Measurements from ENCODE around the gene GRK7. TPM values are rescaled to one million over a fixed set of nuclear protein-coding genes. Genes with fewer than 3 reads are reported as not detected.
"Not testable (repeated sequence)": the region's sequence is repeated elsewhere in the genome, so short reads cannot be mapped to it uniquely, and the experiment has no call there.

GRK7 gene
- total and polyA plus RNA-seq, 8 donors = 0.05 to 0.37 (median 0.29) TPM; not detected in 5

- Histone ChIP-seq H3K4me3 (no peak overlapping the region), H3K9me3 (no peaks in the 10 kb centered on the region), H3K4me1 (no peaks in the 10 kb centered on the region), H3K36me3 (peaks cover 0 to 30% (median 28%) of the 10 kb centered on the region in 4 donors), H3K27ac (no peak overlapping the region), H3K27me3 (no peaks in the 10 kb centered on the region)
- intact Hi-C loops (cut with DNase I; ENCODE audit: low total_unique reads) = no loop called here
- no peak for DNase-seq
- TF ChIP-seq POLR2A (IDR thresholded peaks at IDR 0.05) = no peak
- no peak for TF ChIP-seq POLR2AphosphoS5 (IDR thresholded peaks at IDR 0.05)
- TF ChIP-seq, protein P1, sequence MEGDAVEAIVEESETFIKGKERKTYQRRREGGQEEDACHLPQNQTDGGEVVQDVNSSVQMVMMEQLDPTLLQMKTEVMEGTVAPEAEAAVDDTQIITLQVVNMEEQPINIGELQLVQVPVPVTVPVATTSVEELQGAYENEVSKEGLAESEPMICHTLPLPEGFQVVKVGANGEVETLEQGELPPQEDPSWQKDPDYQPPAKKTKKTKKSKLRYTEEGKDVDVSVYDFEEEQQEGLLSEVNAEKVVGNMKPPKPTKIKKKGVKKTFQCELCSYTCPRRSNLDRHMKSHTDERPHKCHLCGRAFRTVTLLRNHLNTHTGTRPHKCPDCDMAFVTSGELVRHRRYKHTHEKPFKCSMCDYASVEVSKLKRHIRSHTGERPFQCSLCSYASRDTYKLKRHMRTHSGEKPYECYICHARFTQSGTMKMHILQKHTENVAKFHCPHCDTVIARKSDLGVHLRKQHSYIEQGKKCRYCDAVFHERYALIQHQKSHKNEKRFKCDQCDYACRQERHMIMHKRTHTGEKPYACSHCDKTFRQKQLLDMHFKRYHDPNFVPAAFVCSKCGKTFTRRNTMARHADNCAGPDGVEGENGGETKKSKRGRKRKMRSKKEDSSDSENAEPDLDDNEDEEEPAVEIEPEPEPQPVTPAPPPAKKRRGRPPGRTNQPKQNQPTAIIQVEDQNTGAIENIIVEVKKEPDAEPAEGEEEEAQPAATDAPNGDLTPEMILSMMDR (IDR thresholded peaks at IDR 0.05) = no peak
- TF ChIP-seq EP300 (IDR thresholded peaks at IDR 0.05) = no peak
- 69 to 89% (median 75%) methylated on average over 1 of the region's 1 CpG for WGBS, 5 donors
These were observed 9.2 kb upstream of the GRK7 start for GRCh38 chr3:141754032-141754431.

GRCh38 chr3:141762552-141762951, 656 bp upstream of the GRK7 start:
- intact Hi-C loops (cut with DNase I; ENCODE audit: low total_unique reads); H3K36me3 ChIP-seq; DNase-seq; H3K27ac ChIP-seq; H3K4me3 ChIP-seq; H3K27me3 ChIP-seq; H3K9me3 ChIP-seq; H3K4me1 ChIP-seq: not testable (repeated sequence)
- 71 to 88% (median 82%) methylated on average over 11 to 17 of the region's 19 CpGs for WGBS, 5 donors

DNA sequence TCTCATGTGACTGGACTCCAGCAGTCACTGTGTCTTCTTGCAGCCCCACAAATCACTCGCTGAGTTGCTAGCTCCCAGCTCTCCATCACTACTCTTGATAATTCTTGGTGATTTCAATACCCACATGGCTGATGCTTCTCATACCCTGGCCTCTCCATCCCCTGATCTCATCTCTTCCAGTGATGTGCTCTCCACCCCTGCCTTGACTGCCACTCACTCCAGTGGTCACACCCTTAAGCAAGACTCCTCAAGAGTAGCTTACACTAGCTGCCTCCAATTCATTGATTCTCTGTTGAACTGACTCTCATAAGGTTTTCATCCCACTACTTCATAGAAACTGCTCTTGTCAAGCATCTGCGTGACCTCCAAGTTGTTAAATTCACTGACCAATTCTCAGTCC, 837 bp downstream of the GRK7 start:
- intact Hi-C loops (cut with DNase I; ENCODE audit: low total_unique reads) = no loop called here
- TF ChIP-seq POLR2A (IDR thresholded peaks at IDR 0.05) = no peak
- TF ChIP-seq, protein P1 (IDR thresholded peaks at IDR 0.05) = no peak
- no peak for TF ChIP-seq POLR2AphosphoS5 (IDR thresholded peaks at IDR 0.05)
- no peak for TF ChIP-seq EP300 (IDR thresholded peaks at IDR 0.05)
- no peak for DNase-seq
- Histone ChIP-seq H3K9me3 (no peaks in the 10 kb centered on the region), H3K36me3 (no peaks in the 10 kb centered on the region), H3K4me3 (no peak overlapping the region), H3K27ac (no peak overlapping the region), H3K4me1 (no peaks in the 10 kb centered on the region), H3K27me3 (no peaks in the 10 kb centered on the region)
- WGBS, 5 donors = 92 to 100% (median 97%) methylated on average over 2 of the region's 2 CpGs

DNA sequence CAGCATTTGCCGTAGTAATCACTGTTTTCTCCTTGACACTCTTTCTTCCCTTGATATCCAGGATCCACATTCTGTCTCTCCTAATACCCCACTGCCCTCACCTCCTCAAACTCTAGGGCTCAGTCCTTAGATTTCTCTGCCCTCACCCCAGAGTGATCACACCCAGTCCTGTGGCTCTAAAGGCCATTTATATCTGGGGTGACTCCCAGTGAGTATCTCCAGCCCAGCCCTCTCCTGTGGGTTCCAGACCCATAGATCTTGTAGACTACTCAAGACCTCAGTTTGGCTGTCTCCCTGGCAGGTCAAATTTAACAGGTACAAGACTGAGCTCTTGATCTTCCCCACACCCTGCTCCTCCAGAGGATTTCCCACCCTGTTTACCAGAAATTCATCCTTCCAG, 1.3 kb downstream of the GRK7 start:
- no peaks in the 10 kb centered on the region for H3K9me3 ChIP-seq
- WGBS, 5 donors = 92 to 100% (median 97%) methylated on average over 1 of the region's 1 CpG
- TF ChIP-seq POLR2A (IDR thresholded peaks at IDR 0.05) (no peak), EP300 (IDR thresholded peaks at IDR 0.05) (no peak), POLR2AphosphoS5 (IDR thresholded peaks at IDR 0.05) (no peak)
- TF ChIP-seq, protein P1 (IDR thresholded peaks at IDR 0.05) = no peak
- H3K27me3 ChIP-seq = no peaks in the 10 kb centered on the region
- DNase-seq = no peak
- H3K4me1 ChIP-seq = no peaks in the 10 kb centered on the region
- intact Hi-C loops (cut with DNase I; ENCODE audit: low total_unique reads) = no loop called here
- no peak overlapping the region for H3K4me3 ChIP-seq
- no peak overlapping the region for H3K27ac ChIP-seq
- H3K36me3 ChIP-seq = no peaks in the 10 kb centered on the region

DNA sequence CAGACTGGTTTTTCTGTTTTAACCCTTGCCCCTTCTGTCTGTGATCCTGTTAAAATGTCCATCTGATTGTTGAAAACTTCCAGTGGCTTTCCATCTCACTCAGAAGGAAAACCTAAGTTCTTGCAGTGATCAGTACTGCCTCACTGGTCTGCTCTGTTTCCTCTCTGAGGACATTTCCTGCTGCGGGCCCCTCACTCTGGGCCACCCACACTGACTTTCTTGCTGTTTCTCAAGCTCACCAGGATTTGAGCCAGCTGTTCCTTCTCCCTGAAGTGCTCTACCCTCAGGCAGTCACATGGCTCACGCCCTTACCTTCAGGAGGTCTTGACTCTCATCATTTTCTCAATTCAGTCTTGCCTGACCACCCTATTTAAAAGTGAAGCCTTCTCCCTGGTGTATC, 1.8 kb downstream of the GRK7 start:
- Histone ChIP-seq H3K36me3 (no peaks in the 10 kb centered on the region), H3K27me3 (no peaks in the 10 kb centered on the region), H3K4me3 (no peak overlapping the region), H3K4me1 (no peaks in the 10 kb centered on the region), H3K9me3 (no peaks in the 10 kb centered on the region), H3K27ac (no peak overlapping the region)
- DNase-seq = peak in 1 of 2 donors; percentile 25
- 77 to 83% (median 80%) methylated on average over 2 of the region's 2 CpGs for WGBS, 5 donors
- intact Hi-C loops (cut with DNase I; ENCODE audit: low total_unique reads) = no loop called here
- TF ChIP-seq POLR2A (IDR thresholded peaks at IDR 0.05) (no peak), EP300 (IDR thresholded peaks at IDR 0.05) (no peak), POLR2AphosphoS5 (IDR thresholded peaks at IDR 0.05) (no peak)
- TF ChIP-seq, protein P1 (IDR thresholded peaks at IDR 0.05) = no peak

Measured in stomach (tissue), 9 donors.